Activated CD4-positive, alpha-beta T cell treated with anti-CD3 and anti-CD28 coated beads, Interleukin-2, amount 50 U/mL, for 1 hour (primary cell): ENCODE measurements around the gene PLTP.
"Not testable (repeated sequence)": the region's sequence is repeated elsewhere in the genome, so short reads cannot be mapped to it uniquely, and the experiment has no call there.

ENCODE experiments used
- DNase-seq: peaks from one replicate; pipeline ENCODE4 v3.0.0-alpha.2; 2020

PLTP gene

GRCh38 chr20:45896641-45897161 is 15.3 kb downstream of the PLTP start:
- DNase-seq: no peak

- no peak for DNase-seq
Measured at GRCh38 chr20:45894797-45895196, 17.2 kb downstream of the PLTP start.

- no peak for DNase-seq
Measured at GRCh38 chr20:45893831-45894230, 18.1 kb downstream of the PLTP start.

- DNase-seq: no peak
Measured at GRCh38 chr20:45892828-45893500, 19.0 kb downstream of the PLTP start.

- DNase-seq: no peak
Measured at GRCh38 chr20:45892049-45892825, 19.7 kb downstream of the PLTP start.

GRCh38 chr20:45890985-45891983 is 20.7 kb downstream of the PLTP start, which contains the start of the genes CTSA and NEURL2:
Gene CTSA (plus strand): TSS chr20:45891335. CDS start chr20:45891569, 234 bp downstream.
Gene NEURL2 (minus strand): TSS chr20:45891208. CDS start chr20:45890991, 217 bp downstream.
- DNase-seq: peak; percentile 75

- peak; percentile 44 for DNase-seq
Measured at GRCh38 chr20:45890077-45890984, 21.6 kb downstream of the PLTP start.

GRCh38 chr20:45888681-45889080 is 23.3 kb downstream of the PLTP start:
- DNase-seq: no peak

- DNase-seq: no peak
Measured at GRCh38 chr20:45887346-45887715, 24.6 kb downstream of the PLTP start, which contains the start of gene SPATA25. Gene SPATA25 (minus strand): TSS chr20:45887622. CDS start chr20:45887590, 32 bp downstream.

- no peak for DNase-seq
Measured at GRCh38 chr20:45886590-45887345, 25.2 kb downstream of the PLTP start.

- DNase-seq: no peak
Measured at GRCh38 chr20:45883100-45883469, 28.9 kb downstream of the PLTP start.

- no peak for DNase-seq
Measured at GRCh38 chr20:45882469-45883099, 29.4 kb downstream of the PLTP start.

- DNase-seq: peak; percentile 99
Measured at GRCh38 chr20:45880988-45881788, 30.8 kb downstream of the PLTP start, which contains the start of gene ZSWIM1. Gene ZSWIM1 (plus strand): TSS chr20:45881227. CDS start chr20:45882593, 1,366 bp downstream.

GRCh38 chr20:45878076-45878761 is 33.7 kb downstream of the PLTP start:
- DNase-seq: no peak

GRCh38 chr20:45874576-45874975 is 37.4 kb downstream of the PLTP start:
- DNase-seq: no peak

GRCh38 chr20:45874104-45874481 is 37.9 kb downstream of the PLTP start:
- DNase-seq: not testable (repeated sequence)

GRCh38 chr20:45873409-45874103 is 38.4 kb downstream of the PLTP start:
- DNase-seq: no peak

- DNase-seq: no peak
Measured at GRCh38 chr20:45872626-45873025, 39.3 kb downstream of the PLTP start.
